ENCODE results near the gene HTR3B.

Gene HTR3B

DNA sequence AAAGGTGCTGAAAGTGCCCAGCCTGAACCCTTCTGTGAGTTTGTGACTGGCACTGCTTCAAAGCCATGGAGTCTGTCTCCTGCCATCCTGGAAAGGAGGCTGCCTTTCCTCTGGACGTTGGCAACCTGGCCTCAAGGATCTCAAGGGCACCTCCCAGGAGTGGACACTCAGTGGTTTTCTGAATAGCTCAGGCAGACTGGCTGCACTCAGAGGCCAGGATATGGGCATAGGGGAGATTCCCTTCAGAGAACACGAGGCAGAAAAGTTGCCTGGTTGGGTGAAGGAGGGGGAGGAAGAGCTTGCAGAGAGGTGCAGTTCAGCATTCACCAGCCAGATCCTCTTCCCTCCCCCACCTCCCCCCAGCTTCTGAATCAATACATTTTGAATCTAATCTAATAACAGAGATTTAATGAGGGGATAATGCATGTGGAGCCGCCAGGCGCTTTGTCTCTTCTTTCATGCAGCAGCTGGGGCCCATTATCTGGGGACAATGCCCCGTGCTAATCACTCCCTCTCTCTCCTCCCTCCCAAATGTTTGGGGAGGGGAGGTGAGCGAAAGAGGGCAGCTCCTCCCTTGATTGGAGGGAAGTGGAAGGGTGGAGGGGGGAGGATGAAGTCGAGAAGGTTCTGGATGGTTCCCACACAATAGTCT lies 88.0 kb downstream of the HTR3B start:
- no peak for DNase-seq

DNA sequence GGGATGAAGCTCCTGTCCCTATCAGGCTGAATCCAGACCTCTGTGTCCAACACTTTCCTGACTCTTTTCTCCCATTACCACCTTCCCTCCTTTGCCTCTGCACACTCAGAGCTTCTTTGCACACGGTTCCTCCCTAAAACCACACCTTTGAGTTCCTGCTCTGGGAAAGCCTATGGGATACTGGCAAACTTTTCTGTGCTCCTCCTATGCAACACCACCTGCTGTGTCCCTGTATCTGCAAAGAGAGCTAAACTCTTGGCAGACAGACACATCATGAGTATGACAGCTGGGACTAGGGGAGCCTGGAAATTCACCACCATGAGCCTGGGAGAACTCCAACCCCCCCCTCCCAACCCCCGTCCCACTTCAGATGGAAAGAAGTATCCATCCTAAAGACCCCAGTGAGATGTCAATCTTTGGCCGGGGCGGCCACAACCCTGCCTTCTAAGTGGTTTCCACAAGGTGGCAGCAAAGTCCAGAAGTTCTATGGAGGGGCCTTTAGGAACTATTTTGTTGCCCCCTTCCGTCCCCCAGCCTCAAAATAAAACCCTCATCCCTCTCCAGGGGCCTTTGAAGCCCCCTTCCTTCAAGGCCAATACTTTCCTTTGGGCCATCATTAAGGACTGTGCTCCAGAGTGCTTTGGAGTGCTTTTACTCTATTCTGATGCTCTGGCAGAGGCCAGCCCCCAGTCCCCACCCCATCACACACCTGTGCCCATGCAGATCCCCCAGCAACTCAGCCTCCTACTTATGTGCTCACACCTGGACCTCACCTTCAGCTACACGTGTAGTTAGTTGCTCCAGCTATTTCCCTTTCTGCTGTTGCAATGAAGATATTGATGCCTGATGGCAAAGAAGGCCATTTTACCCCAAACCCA lies 89.7 kb downstream of the HTR3B start:
- DNase-seq: peak; percentile 43 to 48

Data from stimulated activated CD4-positive, alpha-beta T cell treated with anti-CD3 and anti-CD28 coated beads, Interleukin-2, amount 100 ng/mL, for 24 hours (primary cell).